Neutrophil (primary cell): ENCODE data around the gene LRRC47.

ENCODE experiments used
- H3K27ac ChIP-seq: fragments of 200-600 bp; sonication (generic); 2 replicates; pipeline ENCODE4 v1.5.1; 2016; ENCODE audit warnings: mild to moderate bottlenecking, moderate library complexity
- H3K27me3 ChIP-seq: fragments of 200-600 bp; sonication (generic); 2 replicates; pipeline ENCODE4 v1.6.0; 2016; ENCODE audit warnings: mild to moderate bottlenecking
- H3K36me3 ChIP-seq: fragments of 200-600 bp; sonication (generic); 2 replicates; pipeline ENCODE4 v1.5.1; 2017
- H3K4me1 ChIP-seq, 2 experiments: fragments of 200-600 bp in 1 of 2; sonication (generic) in 1 of 2; 1 replicate in 1 of 2; 2 replicates in 1 of 2; pipeline versions ENCODE4 v1.5.1 to v1.6.1; 2013 to 2016; ENCODE audit warnings: low read depth in 1 of 2, low read length in 1 of 2, mild to moderate bottlenecking in 1 of 2, moderate library complexity in 1 of 2; ENCODE audit not compliant: control insufficient read depth in 1 of 2, insufficient read depth in 1 of 2
- H3K4me3 ChIP-seq, 2 experiments: fragments of 200-600 bp in 1 of 2; sonication (generic) in 1 of 2; 1 replicate in 1 of 2; 2 replicates in 1 of 2; pipeline ENCODE4 v1.5.1; 2013 to 2016; ENCODE audit warnings: low read depth in 1 of 2, low read length in 1 of 2, mild to moderate bottlenecking in 1 of 2, moderate library complexity in 1 of 2
- H3K9me3 ChIP-seq: fragments of 200-600 bp; sonication (generic); 2 replicates; pipeline ENCODE4 v1.5.1; 2016
- CTCF ChIP-seq: fragments of 200-600 bp; sonication (generic); IDR thresholded peaks from 2 replicates; pipeline ENCODE4 v1.5.1; 2016; ENCODE audit warnings: antibody characterized with exemption

Gene LRRC47

GRCh38 chr1:3787349-3787715 is 9.0 kb downstream of the LRRC47 start:
- Histone ChIP-seq H3K4me3 (no peak overlapping the region), H3K9me3 (no peaks in the 10 kb centered on the region), H3K27ac (no peak overlapping the region), H3K27me3 (no peaks in the 10 kb centered on the region), H3K4me1 (no peaks in the 10 kb centered on the region), H3K36me3 (peaks cover 77% of the 10 kb centered on the region)
- TF ChIP-seq CTCF: no peak

GRCh38 chr1:3786468-3787348 is 9.6 kb downstream of the LRRC47 start:
- TF ChIP-seq CTCF: no peak
- Histone ChIP-seq H3K9me3 (no peaks in the 10 kb centered on the region), H3K27me3 (no peaks in the 10 kb centered on the region), H3K27ac (no peak overlapping the region), H3K36me3 (peaks cover 83% of the 10 kb centered on the region), H3K4me3 (no peak overlapping the region), H3K4me1 (no peaks in the 10 kb centered on the region)

GRCh38 chr1:3785456-3786157 is 10.7 kb downstream of the LRRC47 start:
- H3K4me1 ChIP-seq: no peaks in the 10 kb centered on the region
- no peaks in the 10 kb centered on the region for H3K9me3 ChIP-seq
- no peak overlapping the region for H3K27ac ChIP-seq
- H3K27me3 ChIP-seq: no peaks in the 10 kb centered on the region
- TF ChIP-seq CTCF: no peak
- H3K4me3 ChIP-seq: no peak overlapping the region
- peaks cover 90% of the 10 kb centered on the region for H3K36me3 ChIP-seq

GRCh38 chr1:3785045-3785444 is 11.3 kb downstream of the LRRC47 start:
- Histone ChIP-seq H3K4me1 (no peaks in the 10 kb centered on the region), H3K27me3 (no peaks in the 10 kb centered on the region), H3K36me3 (peaks cover 91% of the 10 kb centered on the region), H3K27ac (no peak overlapping the region), H3K4me3 (no peak overlapping the region), H3K9me3 (no peaks in the 10 kb centered on the region)
- no peak for TF ChIP-seq CTCF

GRCh38 chr1:3783651-3784474 is 12.4 kb downstream of the LRRC47 start:
- Histone ChIP-seq H3K36me3 (peaks cover 91% of the 10 kb centered on the region), H3K9me3 (no peaks in the 10 kb centered on the region), H3K27ac (no peak overlapping the region), H3K4me3 (no peak overlapping the region), H3K4me1 (no peaks in the 10 kb centered on the region), H3K27me3 (no peaks in the 10 kb centered on the region)
- TF ChIP-seq CTCF: no peak
